Measurements from ENCODE around the gene OBSCN. TPM values are rescaled to one million over a fixed set of nuclear protein-coding genes. Genes with fewer than 3 reads are reported as not detected.

The OBSCN gene
- total and polyA plus RNA-seq, 2 donors (not counting 1 experiment from before 2014, with no cell fraction given) = 10.0 to 63.9 TPM

GRCh38 chr1:228356897-228357680 is 149.2 kb downstream of the OBSCN start:
- TF ChIP-seq, protein P1, sequence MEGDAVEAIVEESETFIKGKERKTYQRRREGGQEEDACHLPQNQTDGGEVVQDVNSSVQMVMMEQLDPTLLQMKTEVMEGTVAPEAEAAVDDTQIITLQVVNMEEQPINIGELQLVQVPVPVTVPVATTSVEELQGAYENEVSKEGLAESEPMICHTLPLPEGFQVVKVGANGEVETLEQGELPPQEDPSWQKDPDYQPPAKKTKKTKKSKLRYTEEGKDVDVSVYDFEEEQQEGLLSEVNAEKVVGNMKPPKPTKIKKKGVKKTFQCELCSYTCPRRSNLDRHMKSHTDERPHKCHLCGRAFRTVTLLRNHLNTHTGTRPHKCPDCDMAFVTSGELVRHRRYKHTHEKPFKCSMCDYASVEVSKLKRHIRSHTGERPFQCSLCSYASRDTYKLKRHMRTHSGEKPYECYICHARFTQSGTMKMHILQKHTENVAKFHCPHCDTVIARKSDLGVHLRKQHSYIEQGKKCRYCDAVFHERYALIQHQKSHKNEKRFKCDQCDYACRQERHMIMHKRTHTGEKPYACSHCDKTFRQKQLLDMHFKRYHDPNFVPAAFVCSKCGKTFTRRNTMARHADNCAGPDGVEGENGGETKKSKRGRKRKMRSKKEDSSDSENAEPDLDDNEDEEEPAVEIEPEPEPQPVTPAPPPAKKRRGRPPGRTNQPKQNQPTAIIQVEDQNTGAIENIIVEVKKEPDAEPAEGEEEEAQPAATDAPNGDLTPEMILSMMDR (IDR thresholded peaks at IDR 0.05) = no peak
- TF ChIP-seq EZH2 (IDR thresholded peaks at IDR 0.05; ENCODE audit: borderline replicate concordance, insufficient read depth, low read depth, low read length, poor library complexity, severe bottlenecking) = no peak
- Histone ChIP-seq H3K4me1 (ENCODE audit: control insufficient read depth in 2 of 2, insufficient read depth in 2 of 2, low read length in 2 of 2) (no peaks in the 10 kb centered on the region), H3K79me2 (ENCODE audit: control insufficient read depth, insufficient read depth, low read length) (no peaks in the 10 kb centered on the region), H3K36me3 (replicated peaks in 1 of 2; ENCODE audit: control extremely low read depth in 1 of 2, control insufficient read depth in 1 of 2, extremely low read depth in 1 of 2, insufficient read depth in 2 of 2, low read length in 1 of 2) (no peaks in the 10 kb centered on the region), H3K27ac (ENCODE audit: low read length in 2 of 2) (no peak overlapping the region), H3K9me3 (ENCODE audit: control extremely low read depth in 1 of 3, control insufficient read depth in 2 of 3, insufficient read depth in 1 of 3, low read length in 2 of 3) (no peaks in the 10 kb centered on the region), H3K4me3 (ENCODE audit: control extremely low read depth in 1 of 5, extremely low read depth in 1 of 5, insufficient read depth in 1 of 5, low read depth in 2 of 5, low read length in 4 of 5) (no peak overlapping the region), H2AFZ (ENCODE audit: insufficient read depth, low read depth, low read length, poor library complexity, severe bottlenecking) (no peak overlapping the region), H3K9ac (ENCODE audit: low read length) (no peak overlapping the region), H3K27me3 (replicated peaks in 1 of 4; ENCODE audit: control extremely low read depth in 1 of 4, control insufficient read depth in 3 of 4, insufficient read depth in 4 of 4, low read length in 3 of 4) (no peaks in the 10 kb centered on the region), H3K4me2 (replicated peaks; ENCODE audit: low read depth, low read length, poor library complexity, severe bottlenecking) (no peak overlapping the region), H4K20me1 (ENCODE audit: control insufficient read depth, insufficient read depth, low read length, poor library complexity, severe bottlenecking) (no peaks in the 10 kb centered on the region)
- Mint-ChIP-seq H3K9me3 (ENCODE audit: insufficient read depth) (no peaks in the 10 kb centered on the region), H3K27ac (no peak overlapping the region), H3K4me3 (no peak overlapping the region), H3K4me1 (no peaks in the 10 kb centered on the region), H3K27me3 (no peaks in the 10 kb centered on the region)
- DNase-seq (no peak), ATAC-seq (ENCODE audit: low read depth) (no peak)
- ChIA-PET CTCF (no interaction called here), POLR2A (no interaction called here)
- WGBS (ENCODE audit: insufficient coverage) = 97% methylated on average over 2 of the region's 8 CpGs
- intact Hi-C loops (cut with micrococcal nuclease) = no loop called here

DNA sequence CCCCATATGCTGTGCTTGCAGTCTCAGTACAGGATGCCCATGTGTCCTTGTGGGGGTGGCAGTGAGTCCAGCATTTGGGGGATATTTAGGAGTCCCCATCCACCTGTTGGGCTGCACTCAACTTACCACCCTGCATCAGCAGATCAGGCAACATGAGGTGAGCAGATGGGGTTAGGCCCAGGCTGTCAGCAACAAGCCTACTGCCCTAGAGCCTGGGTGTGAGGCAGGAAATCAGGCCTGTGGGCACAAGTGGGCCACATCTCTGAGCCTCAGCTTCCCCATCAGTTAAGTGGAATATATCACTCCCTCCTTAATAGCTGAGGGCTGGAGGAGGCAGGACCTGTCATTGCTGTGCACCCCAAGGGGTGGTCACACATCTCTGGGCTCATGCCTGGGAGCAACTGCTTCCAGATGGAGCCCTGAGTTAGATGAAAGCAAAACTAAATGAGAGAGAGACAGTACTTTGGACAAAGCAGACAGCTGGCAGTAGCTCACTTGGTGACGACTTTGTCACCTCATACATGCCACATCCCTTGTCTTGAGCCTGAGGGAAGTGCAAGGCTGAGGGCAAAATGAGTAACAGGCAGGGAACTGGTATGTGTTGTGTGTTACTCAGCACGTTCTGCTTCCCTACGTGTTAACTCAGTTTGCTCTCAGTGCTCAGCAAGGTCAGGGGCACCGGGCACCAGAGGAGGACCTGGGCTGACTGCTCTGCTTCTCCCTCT is 150.4 kb downstream of the OBSCN start:
- no peak for ATAC-seq (ENCODE audit: low read depth)

More for the DNA sequence above, 150.4 kb downstream of the OBSCN start:
- Histone ChIP-seq H3K36me3 (replicated peaks in 1 of 2; ENCODE audit: control extremely low read depth in 1 of 2, control insufficient read depth in 1 of 2, extremely low read depth in 1 of 2, insufficient read depth in 2 of 2, low read length in 1 of 2) (no peaks in the 10 kb centered on the region), H3K79me2 (ENCODE audit: control insufficient read depth, insufficient read depth, low read length) (no peaks in the 10 kb centered on the region), H3K4me1 (ENCODE audit: control insufficient read depth in 2 of 2, insufficient read depth in 2 of 2, low read length in 2 of 2) (no peaks in the 10 kb centered on the region), H3K9me3 (ENCODE audit: control extremely low read depth in 1 of 3, control insufficient read depth in 2 of 3, insufficient read depth in 1 of 3, low read length in 2 of 3) (no peaks in the 10 kb centered on the region), H2AFZ (ENCODE audit: insufficient read depth, low read depth, low read length, poor library complexity, severe bottlenecking) (no peak overlapping the region), H4K20me1 (ENCODE audit: control insufficient read depth, insufficient read depth, low read length, poor library complexity, severe bottlenecking) (no peaks in the 10 kb centered on the region), H3K9ac (ENCODE audit: low read length) (no peak overlapping the region), H3K27ac (ENCODE audit: low read length in 2 of 2) (no peak overlapping the region), H3K27me3 (replicated peaks in 1 of 4; ENCODE audit: control extremely low read depth in 1 of 4, control insufficient read depth in 3 of 4, insufficient read depth in 4 of 4, low read length in 3 of 4) (no peaks in the 10 kb centered on the region), H3K4me3 (ENCODE audit: control extremely low read depth in 1 of 5, extremely low read depth in 1 of 5, insufficient read depth in 1 of 5, low read depth in 2 of 5, low read length in 4 of 5) (no peak overlapping the region), H3K4me2 (replicated peaks; ENCODE audit: low read depth, low read length, poor library complexity, severe bottlenecking) (no peak overlapping the region)
- intact Hi-C loops (cut with micrococcal nuclease) = no loop called here
- Mint-ChIP-seq H3K27me3 (no peaks in the 10 kb centered on the region), H3K27ac (no peak overlapping the region), H3K9me3 (ENCODE audit: insufficient read depth) (no peaks in the 10 kb centered on the region), H3K4me1 (no peaks in the 10 kb centered on the region), H3K4me3 (no peak overlapping the region)
- ChIA-PET POLR2A (no interaction called here), CTCF (no interaction called here)
- no peak for DNase-seq
- no peak for TF ChIP-seq EZH2 (IDR thresholded peaks at IDR 0.05; ENCODE audit: borderline replicate concordance, insufficient read depth, low read depth, low read length, poor library complexity, severe bottlenecking)
- TF ChIP-seq, protein P1 (IDR thresholded peaks at IDR 0.05) = no peak
- WGBS (ENCODE audit: insufficient coverage) = 78% methylated on average over 4 of the region's 4 CpGs
